Activated CD4-positive, alpha-beta T cell treated with anti-CD3 and anti-CD28 coated beads, Interleukin-2, amount 50 U/mL, for 24 hours (primary cell): Measurements from ENCODE around the gene CLTCL1.
"Not testable (repeated sequence)": the region's sequence is repeated elsewhere in the genome, so short reads cannot be mapped to it uniquely, and the experiment has no call there.

Experiments used
- DNase-seq, 2 donors: peaks; one replicate each; pipeline ENCODE4 v3.0.0-alpha.2; 2020; ENCODE audit warnings: low read depth in 1 of 2, low spot score in 1 of 2

The CLTCL1 gene

DNA sequence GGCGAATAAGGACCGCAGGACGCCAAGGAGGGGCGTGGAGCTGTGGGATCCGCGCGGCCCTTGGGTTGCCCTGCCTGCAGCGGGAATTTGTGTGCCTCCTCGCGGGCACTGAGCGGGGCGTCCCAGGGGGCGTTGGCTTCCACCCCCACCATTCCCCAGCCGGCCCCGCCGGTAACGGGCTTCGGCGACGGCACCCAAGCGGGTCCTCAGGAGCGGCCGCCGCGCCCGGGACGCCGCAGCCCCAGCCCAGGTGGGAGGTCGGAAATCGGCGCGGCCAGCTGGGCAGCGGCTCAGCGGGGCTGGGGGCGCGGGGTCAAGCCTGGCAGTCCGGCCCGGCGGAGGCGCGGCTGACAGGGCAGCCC, 320 bp downstream of the CLTCL1 start:
- peak in 1 of 2 donors; percentile 11 for DNase-seq

GRCh38 chr22:19290400-19291217, 910 bp downstream of the CLTCL1 start:
- DNase-seq, result no peak

DNA sequence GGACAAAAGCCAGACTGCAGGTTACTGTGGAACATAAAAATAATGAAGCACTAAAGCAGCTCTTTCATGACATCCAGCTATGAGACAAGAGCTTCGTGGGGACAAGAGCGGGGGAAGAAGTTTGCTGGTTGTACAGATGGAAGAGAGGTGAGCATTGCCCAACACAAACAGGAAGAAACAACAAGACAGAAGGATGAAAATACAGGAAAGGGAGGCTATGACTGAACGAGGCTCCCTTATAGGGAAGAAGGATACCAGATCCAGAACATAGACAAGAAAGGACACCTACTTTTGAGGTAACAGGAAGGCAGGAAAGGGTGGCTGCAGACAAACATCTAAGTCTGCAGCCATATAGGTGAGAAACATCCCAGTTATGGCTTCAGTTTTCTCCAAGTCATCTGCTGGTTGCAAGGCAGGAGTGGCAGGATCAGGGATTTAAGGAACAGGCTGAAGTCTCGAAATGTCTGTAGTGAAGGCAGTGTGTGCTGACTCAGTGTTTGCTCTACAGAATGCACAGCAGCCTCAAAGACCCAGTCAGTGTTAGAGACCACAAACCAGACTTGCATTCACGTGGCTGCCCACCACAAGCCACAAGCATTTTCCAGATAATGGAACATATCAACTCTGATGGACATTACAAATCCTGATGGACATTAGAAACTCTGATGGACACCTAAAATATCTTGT, 1.9 kb downstream of the CLTCL1 start:
- DNase-seq, result no peak

- DNase-seq, result no peak
Observed at GRCh38 chr22:19287889-19288288, 3.6 kb downstream of the CLTCL1 start.

- DNase-seq, result no peak
Observed at GRCh38 chr22:19287076-19287707, 4.3 kb downstream of the CLTCL1 start.

- no peak for DNase-seq
Observed at GRCh38 chr22:19285831-19286230, 5.7 kb downstream of the CLTCL1 start.

DNA sequence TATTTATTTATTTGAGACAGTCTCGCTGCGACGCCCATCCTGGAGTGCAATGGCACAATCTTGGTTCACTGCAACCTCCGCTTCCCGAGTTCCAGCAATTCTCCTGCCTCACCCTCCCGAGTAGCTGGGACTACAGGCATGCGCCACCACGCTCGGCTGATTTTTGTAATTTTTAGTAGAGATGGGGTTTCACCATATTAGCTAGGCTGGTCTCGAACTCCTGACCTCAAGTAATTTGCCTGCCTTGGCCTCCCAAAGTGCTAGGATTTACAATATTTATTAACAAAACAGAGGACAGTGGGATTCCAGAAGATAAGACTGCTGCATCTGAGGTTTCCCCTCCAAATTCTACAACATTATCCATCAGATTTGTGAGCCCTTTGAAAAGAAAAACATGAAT, 12.4 kb downstream of the CLTCL1 start:
- not testable (repeated sequence) for DNase-seq

DNA sequence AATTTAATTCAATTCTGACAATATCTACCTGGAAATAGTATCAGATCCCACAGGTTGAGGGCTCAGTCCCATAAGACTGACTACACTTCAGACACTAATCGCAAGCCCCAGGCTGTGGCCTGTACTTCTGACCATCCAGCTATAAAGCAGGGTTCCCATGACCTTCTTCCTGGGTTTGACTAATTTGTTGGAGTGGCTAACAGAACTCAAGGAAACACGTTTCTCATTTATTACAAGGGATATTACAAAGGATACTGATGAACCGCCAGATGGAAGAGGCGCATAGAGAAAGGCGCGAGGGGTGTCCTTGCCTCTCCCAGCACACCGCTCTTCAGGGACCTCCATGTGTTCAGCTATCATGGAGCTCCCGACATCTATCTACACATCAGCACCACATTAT, 13.7 kb downstream of the CLTCL1 start:
- DNase-seq, result no peak

DNA sequence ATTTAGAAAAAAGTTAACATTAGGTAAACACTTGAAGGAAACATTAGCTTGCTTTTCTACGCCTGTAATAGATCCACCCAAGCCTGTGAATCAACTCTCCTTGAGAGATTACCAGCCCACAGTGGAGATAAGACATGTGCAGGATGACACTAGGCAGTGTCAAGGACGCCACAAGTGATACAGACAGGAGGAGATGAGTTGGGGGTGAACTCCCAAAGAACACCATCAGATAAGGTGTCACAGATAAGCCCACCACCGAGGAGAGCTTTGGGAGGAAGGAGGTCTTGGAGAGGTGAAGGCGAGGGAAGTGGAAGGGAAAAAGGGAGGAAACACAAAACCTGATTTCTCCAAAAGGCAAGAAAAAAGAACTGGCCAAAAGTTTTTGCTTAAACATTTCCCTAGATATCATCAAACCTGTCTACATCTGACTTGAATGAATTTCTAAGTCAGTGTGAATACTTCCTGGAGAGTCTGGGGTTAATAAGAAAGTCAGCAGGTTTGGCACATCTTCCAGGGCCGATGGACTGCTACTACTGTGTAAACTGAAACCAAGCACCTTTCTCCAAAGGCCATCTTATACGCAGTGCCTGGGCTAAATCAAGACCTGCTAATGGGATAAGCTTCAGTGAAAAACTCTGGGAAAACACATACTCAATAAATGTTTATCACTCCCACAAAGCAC, 15.5 kb downstream of the CLTCL1 start:
- DNase-seq, result no peak

DNA sequence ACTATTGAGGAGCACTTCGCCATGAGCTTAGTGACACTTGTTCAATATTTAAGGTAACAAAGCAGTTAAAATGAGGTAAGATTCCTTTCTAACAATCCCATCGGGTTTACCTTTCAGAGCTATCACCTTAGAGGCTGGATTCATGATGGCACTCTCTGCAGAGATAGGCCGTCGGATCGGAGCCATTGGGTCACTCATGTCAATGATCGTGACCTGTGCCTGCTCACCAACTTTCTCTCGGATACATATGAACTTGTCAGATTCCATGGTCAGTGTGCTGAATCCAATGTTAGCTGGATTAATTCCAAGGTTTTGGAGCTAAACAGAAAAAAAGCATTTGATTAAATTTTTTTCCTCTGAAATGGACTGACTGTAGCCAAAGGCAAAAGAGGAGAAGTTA, 16.0 kb downstream of the CLTCL1 start:
- DNase-seq, result no peak

GRCh38 chr22:19275104-19275503, 16.4 kb downstream of the CLTCL1 start:
- DNase-seq, result no peak

GRCh38 chr22:19271856-19272535, 19.5 kb downstream of the CLTCL1 start:
- DNase-seq, result no peak

DNA sequence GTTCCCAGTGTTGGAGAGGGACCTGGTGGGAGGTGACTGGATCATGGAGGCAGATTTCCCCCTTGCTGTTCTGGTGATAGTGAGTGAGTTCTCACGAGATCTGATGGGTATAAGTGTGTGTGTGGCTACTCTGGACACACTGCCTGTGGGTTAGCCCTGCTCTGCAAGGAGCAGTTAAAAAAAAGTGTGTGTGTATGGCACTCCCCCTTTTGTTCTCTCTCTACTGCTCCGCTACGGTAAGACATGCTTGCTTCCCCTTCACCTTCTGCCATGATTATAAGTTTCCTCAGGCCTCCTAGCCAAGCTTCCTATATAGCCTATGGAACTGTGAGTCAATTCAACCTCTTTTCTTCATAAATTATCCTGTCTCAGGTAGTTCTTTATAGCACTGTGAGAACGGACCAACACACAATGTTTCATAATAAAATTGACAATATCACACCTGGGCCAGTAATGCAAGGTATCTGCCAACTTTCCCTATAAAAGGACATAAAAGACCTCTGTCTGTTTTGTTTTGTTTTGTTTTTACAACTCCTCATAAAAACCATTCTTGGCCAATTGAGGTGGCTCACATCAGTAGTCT, 20.2 kb downstream of the CLTCL1 start:
- DNase-seq, result no peak

DNA sequence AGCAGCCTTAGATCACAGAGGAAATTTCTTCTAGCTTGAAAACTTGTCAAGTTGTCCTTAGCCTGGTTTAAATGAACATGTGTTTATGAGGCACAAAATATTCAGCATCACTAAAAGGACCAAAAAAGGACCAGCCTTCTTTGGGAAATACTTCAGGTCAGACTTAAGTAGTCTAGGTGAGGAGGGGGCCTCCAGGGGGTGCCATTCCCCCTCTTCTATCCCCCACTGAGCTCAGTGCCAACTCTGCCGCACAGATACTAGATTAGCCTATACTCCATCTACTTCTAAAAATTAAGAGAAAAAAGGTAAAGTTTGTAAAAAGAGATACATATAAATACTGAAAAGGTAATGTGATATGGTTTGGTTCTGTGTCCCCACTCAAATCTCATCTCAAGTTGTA, 20.6 kb downstream of the CLTCL1 start:
- no peak for DNase-seq

- DNase-seq, result no peak
Observed at GRCh38 chr22:19266547-19267086, 24.9 kb downstream of the CLTCL1 start.

GRCh38 chr22:19265779-19266178, 25.7 kb downstream of the CLTCL1 start:
- DNase-seq, result no peak

- DNase-seq, result no peak
Observed at GRCh38 chr22:19260804-19261203, 30.7 kb downstream of the CLTCL1 start.

- no peak for DNase-seq
Observed at GRCh38 chr22:19260194-19260593, 31.3 kb downstream of the CLTCL1 start.

DNA sequence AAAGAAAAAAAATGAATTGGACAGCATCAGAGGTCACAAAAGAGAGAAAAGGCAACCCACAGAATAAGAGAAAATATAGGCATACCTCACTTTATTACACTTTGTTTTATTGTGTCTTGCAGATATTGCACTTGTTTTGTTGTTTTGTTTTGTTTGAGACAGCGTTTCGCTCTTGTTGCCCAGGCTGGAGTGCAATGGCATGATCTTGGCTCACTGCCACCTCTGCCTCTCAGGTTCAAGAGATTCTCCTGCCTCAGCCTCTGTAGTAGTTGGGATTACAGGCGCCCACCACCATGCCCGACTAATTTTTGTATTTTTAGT, 32.6 kb downstream of the CLTCL1 start:
- not testable (repeated sequence) for DNase-seq

GRCh38 chr22:19258371-19258770, 33.1 kb downstream of the CLTCL1 start:
- no peak for DNase-seq

DNA sequence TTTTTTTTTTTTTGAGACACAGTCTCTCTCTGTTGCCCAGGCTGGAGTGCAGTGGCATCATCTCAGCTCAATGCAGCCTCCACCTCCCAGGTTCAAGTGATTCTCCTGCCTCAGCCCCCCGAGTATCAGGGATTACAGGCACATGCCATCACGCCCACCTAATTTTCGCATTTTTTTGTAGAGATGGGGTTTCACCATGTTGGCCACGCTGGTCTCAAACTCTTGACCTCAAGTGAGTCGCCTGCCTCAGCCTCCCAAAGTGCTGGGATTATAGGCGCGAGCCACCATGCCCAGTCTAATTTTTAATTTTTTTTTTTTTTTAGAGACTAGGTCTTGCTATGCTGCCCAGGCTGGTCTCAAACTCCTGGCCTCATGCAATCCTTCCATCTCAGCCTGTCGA, 35.2 kb downstream of the CLTCL1 start:
- DNase-seq, result not testable (repeated sequence)
